ENCODE measurements around the gene TGFBR3L.

The TGFBR3L gene

GRCh38 chr19:7868326-7868670, 46.3 kb upstream of the TGFBR3L start (continued):
- TF ChIP-seq TCF4 (CRISPR knock-in tag; IDR thresholded peaks at IDR 0.05; ENCODE audit: borderline replicate concordance), result no peak
- TF ChIP-seq ZFP3 (CRISPR knock-in tag; IDR thresholded peaks at IDR 0.05), result no peak
- no peak for TF ChIP-seq OSR1 (CRISPR knock-in tag; IDR thresholded peaks at IDR 0.05)
- no peak for TF ChIP-seq CSDC2 (CRISPR knock-in tag; IDR thresholded peaks at IDR 0.05)

GRCh38 chr19:7868671-7869452, 45.8 kb upstream of the TGFBR3L start:
- no peak for ATAC-seq

GRCh38 chr19:7869453-7869909, 45.1 kb upstream of the TGFBR3L start:
- ATAC-seq, result no peak
- no peak for TF ChIP-seq TCF4 (CRISPR knock-in tag; IDR thresholded peaks at IDR 0.05; ENCODE audit: borderline replicate concordance)
- no peak for TF ChIP-seq BACH2 (CRISPR knock-in tag; IDR thresholded peaks at IDR 0.05; ENCODE audit: borderline replicate concordance)
- TF ChIP-seq ZNF8 (CRISPR knock-in tag; IDR thresholded peaks at IDR 0.05), result no peak
- TF ChIP-seq SNAI2 (CRISPR knock-in tag; IDR thresholded peaks at IDR 0.05), result no peak
- no peak for TF ChIP-seq CSDC2 (CRISPR knock-in tag; IDR thresholded peaks at IDR 0.05)
- no peak for TF ChIP-seq RARB (CRISPR knock-in tag; IDR thresholded peaks at IDR 0.05)
- TF ChIP-seq CREB5 (CRISPR knock-in tag; IDR thresholded peaks at IDR 0.05; ENCODE audit: low read depth), result no peak
- TF ChIP-seq ESRRG (CRISPR knock-in tag; IDR thresholded peaks at IDR 0.05), result no peak
- no peak for TF ChIP-seq ZNF565 (CRISPR knock-in tag; conservative IDR thresholded peaks at IDR 0.05; ENCODE audit: low read depth)
- TF ChIP-seq CSRNP3 (CRISPR knock-in tag; IDR thresholded peaks at IDR 0.05), result no peak

More at GRCh38 chr19:7868671-7869452, 45.8 kb upstream of the TGFBR3L start:
- no peak for TF ChIP-seq ZFP3 (CRISPR knock-in tag; IDR thresholded peaks at IDR 0.05)
- TF ChIP-seq ESRRG (CRISPR knock-in tag; IDR thresholded peaks at IDR 0.05), result no peak
- TF ChIP-seq OSR1 (CRISPR knock-in tag; IDR thresholded peaks at IDR 0.05), result no peak
- TF ChIP-seq TOX (CRISPR knock-in tag; IDR thresholded peaks at IDR 0.05; ENCODE audit: borderline replicate concordance), result no peak
- TF ChIP-seq ARNTL (CRISPR knock-in tag; IDR thresholded peaks at IDR 0.05; ENCODE audit: borderline replicate concordance, low read depth), result no peak
- TF ChIP-seq PATZ1 (CRISPR knock-in tag; IDR thresholded peaks at IDR 0.05; ENCODE audit: borderline replicate concordance), result no peak
- no peak for TF ChIP-seq ZNF8 (CRISPR knock-in tag; IDR thresholded peaks at IDR 0.05)
- no peak for TF ChIP-seq GLIS3 (CRISPR knock-in tag; IDR thresholded peaks at IDR 0.05)
- TF ChIP-seq TCF4 (CRISPR knock-in tag; IDR thresholded peaks at IDR 0.05; ENCODE audit: borderline replicate concordance), result no peak

GRCh38 chr19:7869910-7870511, 44.6 kb upstream of the TGFBR3L start:
- TF ChIP-seq CREB5 (CRISPR knock-in tag; IDR thresholded peaks at IDR 0.05; ENCODE audit: low read depth) (no peak), OSR1 (CRISPR knock-in tag; IDR thresholded peaks at IDR 0.05) (no peak), TSHZ2 (CRISPR knock-in tag; IDR thresholded peaks at IDR 0.05) (no peak), PPARA (CRISPR knock-in tag; IDR thresholded peaks at IDR 0.05; ENCODE audit: borderline replicate concordance) (no peak), CSDC2 (CRISPR knock-in tag; IDR thresholded peaks at IDR 0.05) (no peak)
- no peak for ATAC-seq

All from SK-N-SH treated with all-trans-retinoic acid at 6 μM for 48 hours (cell line).